GM23338 (cell line): Measurements from ENCODE around the gene MED12L. TPM values are rescaled to one million over a fixed set of nuclear protein-coding genes. Genes with fewer than 3 reads are reported as not detected.
A peak's percentile ranks its signal among the peaks of the same experiment; 100 is the strongest.

Experiments
- ATAC-seq: fragments of 200-7000 bp; cut with Tn5 transposase; 3 replicates; pipeline ENCODE4 v1.9.1; 2020
- DNase-seq: peaks from one replicate; pipeline ENCODE4 v3.0.0-alpha.2; 2015; ENCODE audit warnings: low spot score
- H2AFZ ChIP-seq: fragments of 200-600 bp; sonication (generic); 2 replicates; pipeline ENCODE4 v1.8.0; 2016; ENCODE audit warnings: antibody characterized with exemption, mild to moderate bottlenecking, moderate library complexity
- H3F3A ChIP-seq: fragments of 200-600 bp; sonication (generic); replicated peaks from 2 replicates; pipeline ENCODE4 v1.8.0; 2017; ENCODE audit warnings: antibody characterized with exemption, mixed run types, low read depth
- H3K27ac ChIP-seq: fragments of 200-600 bp; sonication (generic); 2 replicates; pipeline ENCODE4 v1.6.1; 2016; ENCODE audit warnings: low read depth
- H3K27me3 ChIP-seq: fragments of 200-600 bp; sonication (generic); 2 replicates; pipeline ENCODE4 v1.8.0; 2016; ENCODE audit warnings: mild to moderate bottlenecking, mixed run types, moderate library complexity; ENCODE audit not compliant: insufficient read depth
- H3K36me3 ChIP-seq: fragments of 200-600 bp; sonication (generic); 2 replicates; pipeline ENCODE4 v1.8.0; 2016; ENCODE audit warnings: mild to moderate bottlenecking; ENCODE audit not compliant: insufficient read depth
- H3K4me1 ChIP-seq: fragments of 200-600 bp; sonication (generic); 2 replicates; pipeline ENCODE4 v1.8.0; 2016; ENCODE audit warnings: mild to moderate bottlenecking, moderate library complexity; ENCODE audit not compliant: insufficient read depth
- H3K4me2 ChIP-seq: fragments of 200-600 bp; sonication (generic); 2 replicates; pipeline ENCODE4 v1.7.1; 2017; ENCODE audit warnings: mixed run types
- H3K4me3 ChIP-seq: fragments of 200-600 bp; sonication (generic); 2 replicates; pipeline ENCODE4 v1.6.1; 2016; ENCODE audit warnings: mixed run types
- H3K79me2 ChIP-seq: fragments of 200-600 bp; sonication (generic); replicated peaks from 2 replicates; pipeline ENCODE4 v1.8.0; 2017; ENCODE audit warnings: mild to moderate bottlenecking; ENCODE audit not compliant: insufficient read depth
- H3K9me2 ChIP-seq: fragments of 200-600 bp; sonication (generic); 2 replicates; pipeline ENCODE4 v1.8.0; 2017; ENCODE audit not compliant: insufficient read depth
- H4K20me1 ChIP-seq: fragments of 200-600 bp; sonication (generic); replicated peaks from 2 replicates; pipeline ENCODE4 v1.8.0; 2017; ENCODE audit warnings: mild to moderate bottlenecking; ENCODE audit not compliant: insufficient read depth
- H3K27ac Mint-ChIP-seq: 2 replicates; pipeline ENCODE4 v1.8.0; 2020; ENCODE audit warnings: inconsistent platforms, mild to moderate bottlenecking, moderate library complexity, mixed read lengths
- H3K27me3 Mint-ChIP-seq: 3 replicates; pipeline ENCODE4 v1.8.0; 2022; ENCODE audit warnings: low read depth, mild to moderate bottlenecking, moderate library complexity, mixed read lengths, inconsistent platforms; ENCODE audit not compliant: insufficient read depth, poor library complexity
- H3K36me3 Mint-ChIP-seq: 3 replicates; pipeline ENCODE4 v1.8.0; 2021; ENCODE audit warnings: low read depth, mild to moderate bottlenecking, inconsistent platforms, moderate library complexity, mixed read lengths
- H3K4me1 Mint-ChIP-seq: 3 replicates; pipeline ENCODE4 v1.8.0; 2020; ENCODE audit warnings: mild to moderate bottlenecking, inconsistent platforms, mixed read lengths
- H3K4me3 Mint-ChIP-seq: 3 replicates; pipeline ENCODE4 v1.8.0; 2021; ENCODE audit warnings: moderate library complexity, mild to moderate bottlenecking, inconsistent platforms, mixed read lengths
- H3K9me3 Mint-ChIP-seq: 3 replicates; pipeline ENCODE4 v1.8.0; 2020; ENCODE audit warnings: moderate library complexity, mild to moderate bottlenecking, inconsistent platforms, mixed read lengths
- CREB1 ChIP-seq: fragments of 250-450 bp; sonication (Bioruptor Pico); IDR thresholded peaks from 2 replicates; pipeline ENCODE4 v1.5.0; 2020; ENCODE audit warnings: low read depth, mild to moderate bottlenecking, moderate library complexity
- EZH2 ChIP-seq: fragments of 200-600 bp; sonication (generic); IDR thresholded peaks from one replicate; pipeline ENCODE4 v1.8.0; 2017; ENCODE audit warnings: antibody characterized with exemption, mild to moderate bottlenecking, low read depth; ENCODE audit not compliant: unreplicated experiment
- POLR2AphosphoS5 ChIP-seq: IDR thresholded peaks from 2 replicates; pipeline ENCODE4 v1.6.1; 2016; ENCODE audit warnings: antibody characterized with exemption, low read depth
- STAT1 ChIP-seq: IDR thresholded peaks from one replicate; pipeline ENCODE4 v1.6.1; 2016; ENCODE audit warnings: antibody characterized with exemption; ENCODE audit not compliant: unreplicated experiment
- ZNF114 ChIP-seq: fragments of 250-450 bp; sonication (Bioruptor Pico); IDR thresholded peaks from 2 replicates; pipeline ENCODE4 v1.5.0; 2020; ENCODE audit warnings: mild to moderate bottlenecking, moderate library complexity
- ZNF331 ChIP-seq: fragments of 250-450 bp; sonication (Bioruptor Pico); IDR thresholded peaks from 2 replicates; pipeline ENCODE4 v1.5.0; 2020; ENCODE audit warnings: low read depth, mild to moderate bottlenecking, moderate library complexity
- polyA plus RNA-seq: library from polyadenylated mRNA; unstranded; fragments of >200 nt; fragmentation: Nextera tagmentation; extraction: Ambion mirVana; gene quantifications from 2 replicates; pipeline ENCODE4 v1.2.1, GENCODE V29; 2016
- total RNA-seq: library from RNA; depleted of rRNA; stranded (reverse); fragments of >200 nt; shearing (Covaris generic); gene quantifications from 2 replicates; pipeline ENCODE4 v1.2.3, GENCODE V29; 2014
- TF ChIP-seq, protein P1 (sequence below): fragments of 250-450 bp; sonication (Bioruptor Pico); IDR thresholded peaks from 2 replicates; pipeline ENCODE4 v1.5.0; 2020; ENCODE audit warnings: mild to moderate bottlenecking, moderate library complexity

MED12L gene
- total and polyA plus RNA-seq, 2 experiments from 2014 or later: 5.7 to 25.0 TPM

DNA sequence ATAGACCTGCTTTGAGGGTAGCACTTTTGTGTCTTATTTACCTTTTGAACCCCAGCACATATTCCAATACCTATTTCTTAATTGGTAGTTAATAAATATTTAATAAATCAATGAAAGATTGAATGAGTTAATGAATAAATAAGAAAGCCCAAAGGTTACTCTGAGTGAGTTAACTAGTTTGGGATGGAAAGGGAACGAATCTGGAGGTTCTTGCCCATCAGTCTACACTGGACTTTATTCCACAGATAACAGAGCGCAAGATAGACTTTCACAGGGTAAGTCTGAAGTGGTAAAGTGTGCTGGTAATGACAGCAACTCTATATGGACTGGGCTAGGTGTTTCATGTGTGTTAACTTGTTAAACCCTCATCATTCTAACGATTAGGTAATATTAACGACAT is 33.1 kb upstream of the MED12L start:
- H3K4me2 ChIP-seq: no peak overlapping the region
- H3K36me3 ChIP-seq: no peaks in the 10 kb centered on the region
- H3K9me3 Mint-ChIP-seq: no peaks in the 10 kb centered on the region
- no peak overlapping the region for H3K4me3 Mint-ChIP-seq
- H3K4me3 ChIP-seq: no peak overlapping the region
- H2AFZ ChIP-seq: peak overlapping the region; percentile 26; the same call in 1 of the 2 replicates
- H3K4me1 Mint-ChIP-seq: no peaks in the 10 kb centered on the region
- TF ChIP-seq, protein P1, sequence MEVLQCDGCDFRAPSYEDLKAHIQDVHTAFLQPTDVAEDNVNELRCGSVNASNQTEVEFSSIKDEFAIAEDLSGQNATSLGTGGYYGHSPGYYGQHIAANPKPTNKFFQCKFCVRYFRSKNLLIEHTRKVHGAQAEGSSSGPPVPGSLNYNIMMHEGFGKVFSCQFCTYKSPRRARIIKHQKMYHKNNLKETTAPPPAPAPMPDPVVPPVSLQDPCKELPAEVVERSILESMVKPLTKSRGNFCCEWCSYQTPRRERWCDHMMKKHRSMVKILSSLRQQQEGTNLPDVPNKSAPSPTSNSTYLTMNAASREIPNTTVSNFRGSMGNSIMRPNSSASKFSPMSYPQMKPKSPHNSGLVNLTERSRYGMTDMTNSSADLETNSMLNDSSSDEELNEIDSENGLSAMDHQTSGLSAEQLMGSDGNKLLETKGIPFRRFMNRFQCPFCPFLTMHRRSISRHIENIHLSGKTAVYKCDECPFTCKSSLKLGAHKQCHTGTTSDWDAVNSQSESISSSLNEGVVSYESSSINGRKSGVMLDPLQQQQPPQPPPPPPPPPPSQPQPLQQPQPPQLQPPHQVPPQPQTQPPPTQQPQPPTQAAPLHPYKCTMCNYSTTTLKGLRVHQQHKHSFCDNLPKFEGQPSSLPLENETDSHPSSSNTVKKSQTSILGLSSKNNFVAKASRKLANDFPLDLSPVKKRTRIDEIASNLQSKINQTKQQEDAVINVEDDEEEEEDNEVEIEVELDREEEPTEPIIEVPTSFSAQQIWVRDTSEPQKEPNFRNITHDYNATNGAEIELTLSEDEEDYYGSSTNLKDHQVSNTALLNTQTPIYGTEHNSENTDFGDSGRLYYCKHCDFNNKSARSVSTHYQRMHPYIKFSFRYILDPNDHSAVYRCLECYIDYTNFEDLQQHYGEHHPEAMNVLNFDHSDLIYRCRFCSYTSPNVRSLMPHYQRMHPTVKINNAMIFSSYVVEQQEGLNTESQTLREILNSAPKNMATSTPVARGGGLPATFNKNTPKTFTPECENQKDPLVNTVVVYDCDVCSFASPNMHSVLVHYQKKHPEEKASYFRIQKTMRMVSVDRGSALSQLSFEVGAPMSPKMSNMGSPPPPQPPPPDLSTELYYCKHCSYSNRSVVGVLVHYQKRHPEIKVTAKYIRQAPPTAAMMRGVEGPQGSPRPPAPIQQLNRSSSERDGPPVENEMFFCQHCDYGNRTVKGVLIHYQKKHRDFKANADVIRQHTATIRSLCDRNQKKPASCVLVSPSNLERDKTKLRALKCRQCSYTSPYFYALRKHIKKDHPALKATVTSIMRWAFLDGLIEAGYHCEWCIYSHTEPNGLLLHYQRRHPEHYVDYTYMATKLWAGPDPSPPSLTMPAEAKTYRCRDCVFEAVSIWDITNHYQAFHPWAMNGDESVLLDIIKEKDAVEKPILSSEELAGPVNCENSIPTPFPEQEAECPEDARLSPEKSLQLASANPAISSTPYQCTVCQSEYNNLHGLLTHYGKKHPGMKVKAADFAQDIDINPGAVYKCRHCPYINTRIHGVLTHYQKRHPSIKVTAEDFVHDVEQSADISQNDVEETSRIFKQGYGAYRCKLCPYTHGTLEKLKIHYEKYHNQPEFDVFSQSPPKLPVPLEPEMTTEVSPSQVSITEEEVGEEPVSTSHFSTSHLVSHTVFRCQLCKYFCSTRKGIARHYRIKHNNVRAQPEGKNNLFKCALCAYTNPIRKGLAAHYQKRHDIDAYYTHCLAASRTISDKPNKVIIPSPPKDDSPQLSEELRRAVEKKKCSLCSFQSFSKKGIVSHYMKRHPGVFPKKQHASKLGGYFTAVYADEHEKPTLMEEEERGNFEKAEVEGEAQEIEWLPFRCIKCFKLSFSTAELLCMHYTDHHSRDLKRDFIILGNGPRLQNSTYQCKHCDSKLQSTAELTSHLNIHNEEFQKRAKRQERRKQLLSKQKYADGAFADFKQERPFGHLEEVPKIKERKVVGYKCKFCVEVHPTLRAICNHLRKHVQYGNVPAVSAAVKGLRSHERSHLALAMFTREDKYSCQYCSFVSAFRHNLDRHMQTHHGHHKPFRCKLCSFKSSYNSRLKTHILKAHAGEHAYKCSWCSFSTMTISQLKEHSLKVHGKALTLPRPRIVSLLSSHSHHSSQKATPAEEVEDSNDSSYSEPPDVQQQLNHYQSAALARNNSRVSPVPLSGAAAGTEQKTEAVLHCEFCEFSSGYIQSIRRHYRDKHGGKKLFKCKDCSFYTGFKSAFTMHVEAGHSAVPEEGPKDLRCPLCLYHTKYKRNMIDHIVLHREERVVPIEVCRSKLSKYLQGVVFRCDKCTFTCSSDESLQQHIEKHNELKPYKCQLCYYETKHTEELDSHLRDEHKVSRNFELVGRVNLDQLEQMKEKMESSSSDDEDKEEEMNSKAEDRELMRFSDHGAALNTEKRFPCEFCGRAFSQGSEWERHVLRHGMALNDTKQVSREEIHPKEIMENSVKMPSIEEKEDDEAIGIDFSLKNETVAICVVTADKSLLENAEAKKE (CRISPR knock-in tag): no peak
- TF ChIP-seq ZNF331 (CRISPR knock-in tag) (no peak), EZH2 (no peak), CREB1 (CRISPR knock-in tag) (no peak), STAT1 (no peak)
- peaks cover 3% of the 10 kb centered on the region for H3K27me3 Mint-ChIP-seq
- H3K9me2 ChIP-seq: no peaks in the 10 kb centered on the region
- ATAC-seq: no peak
- H3K79me2 ChIP-seq: no peaks in the 10 kb centered on the region
- no peaks in the 10 kb centered on the region for H3K27me3 ChIP-seq
- no peaks in the 10 kb centered on the region for H3K36me3 Mint-ChIP-seq
- no peaks in the 10 kb centered on the region for H4K20me1 ChIP-seq
- H3K4me1 ChIP-seq: no peaks in the 10 kb centered on the region
- H3K27ac ChIP-seq: no peak overlapping the region
- H3F3A ChIP-seq: no peaks in the 10 kb centered on the region
- no peak overlapping the region for H3K27ac Mint-ChIP-seq
- DNase-seq: no peak

DNA sequence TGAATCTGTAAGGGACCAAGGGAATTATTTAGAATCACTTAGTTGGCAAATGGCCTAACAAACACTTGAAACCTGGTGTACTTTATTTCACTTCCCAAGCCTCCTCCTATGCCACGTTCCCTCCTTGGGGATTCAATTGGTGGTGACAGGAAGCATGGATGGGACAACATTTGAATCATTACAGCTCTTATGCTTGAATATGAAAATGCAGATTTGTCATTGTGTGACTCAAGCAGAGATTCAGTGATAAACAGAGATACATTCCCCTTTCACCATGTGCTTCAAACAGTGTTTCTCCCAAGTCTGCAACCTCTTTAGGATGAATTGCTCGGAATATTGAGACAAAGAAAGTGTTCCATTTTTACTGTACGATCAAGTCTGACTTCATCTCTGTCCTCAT is 32.7 kb upstream of the MED12L start:
- Histone ChIP-seq H3K4me2 (no peak overlapping the region), H2AFZ (peak overlapping the region; percentile 26; the same call in 1 of the 2 replicates), H3K4me1 (no peaks in the 10 kb centered on the region), H3K9me2 (no peaks in the 10 kb centered on the region), H3K79me2 (no peaks in the 10 kb centered on the region), H3K27ac (no peak overlapping the region), H3F3A (no peaks in the 10 kb centered on the region), H4K20me1 (no peaks in the 10 kb centered on the region), H3K27me3 (no peaks in the 10 kb centered on the region), H3K36me3 (no peaks in the 10 kb centered on the region), H3K4me3 (no peak overlapping the region)
- no peak overlapping the region for H3K27ac Mint-ChIP-seq
- no peaks in the 10 kb centered on the region for H3K36me3 Mint-ChIP-seq
- ATAC-seq (no peak), DNase-seq (no peak)
- peaks cover 3% of the 10 kb centered on the region for H3K27me3 Mint-ChIP-seq
- no peaks in the 10 kb centered on the region for H3K9me3 Mint-ChIP-seq
- no peaks in the 10 kb centered on the region for H3K4me1 Mint-ChIP-seq
- H3K4me3 Mint-ChIP-seq: no peak overlapping the region
- TF ChIP-seq, protein P1 (CRISPR knock-in tag): no peak
- TF ChIP-seq POLR2AphosphoS5 (no peak), STAT1 (no peak), ZNF114 (no peak), EZH2 (no peak)
